T-helper 17 cell (primary cell): ENCODE measurements around the gene SPAG6. TPM values are rescaled to one million over a fixed set of nuclear protein-coding genes. Genes with fewer than 3 reads are reported as not detected.

Experiments used
- ATAC-seq: fragments of 150-1000 bp; cut with Tn5 transposase; 2 replicates; pipeline ENCODE4 v1.10.0; 2021; ENCODE audit warnings: mild to moderate bottlenecking, moderate library complexity
- DNase-seq, 3 donors: peaks; one replicate each; pipeline versions ENCODE4 v3.0.0 to v3.0.0-alpha.2; 2020 to 2021
- H3K9me3 ChIP-seq: one replicate; pipeline ENCODE4 v1.7.0; 2013; ENCODE audit warnings: low read length, mild to moderate bottlenecking; ENCODE audit not compliant: control insufficient read depth, poor library complexity, severe bottlenecking
- H3K27ac Mint-ChIP-seq: one replicate; pipeline ENCODE4 v1.8.0; 2022; ENCODE audit warnings: mild to moderate bottlenecking, moderate library complexity, mixed read lengths
- H3K27me3 Mint-ChIP-seq: one replicate; pipeline ENCODE4 v1.8.0; 2022; ENCODE audit warnings: mixed read lengths
- H3K36me3 Mint-ChIP-seq: one replicate; pipeline ENCODE4 v1.8.0; 2022; ENCODE audit warnings: low read depth, mixed read lengths
- H3K4me1 Mint-ChIP-seq: one replicate; pipeline ENCODE4 v1.8.0; 2022; ENCODE audit warnings: mild to moderate bottlenecking, mixed read lengths
- H3K4me3 Mint-ChIP-seq: one replicate; pipeline ENCODE4 v1.8.0; 2022; ENCODE audit warnings: mild to moderate bottlenecking, moderate library complexity, mixed read lengths
- total RNA-seq, 4 donors: library from RNA in 2 of 4; stranded (reverse) in 2 of 4; gene quantifications; one replicate each; pipeline ENCODE4 v1.2.3 and lab custom pipeline; 2022 to 2026

Gene SPAG6
- total RNA-seq, 2 donors from 2014 or later: not detected

DNA sequence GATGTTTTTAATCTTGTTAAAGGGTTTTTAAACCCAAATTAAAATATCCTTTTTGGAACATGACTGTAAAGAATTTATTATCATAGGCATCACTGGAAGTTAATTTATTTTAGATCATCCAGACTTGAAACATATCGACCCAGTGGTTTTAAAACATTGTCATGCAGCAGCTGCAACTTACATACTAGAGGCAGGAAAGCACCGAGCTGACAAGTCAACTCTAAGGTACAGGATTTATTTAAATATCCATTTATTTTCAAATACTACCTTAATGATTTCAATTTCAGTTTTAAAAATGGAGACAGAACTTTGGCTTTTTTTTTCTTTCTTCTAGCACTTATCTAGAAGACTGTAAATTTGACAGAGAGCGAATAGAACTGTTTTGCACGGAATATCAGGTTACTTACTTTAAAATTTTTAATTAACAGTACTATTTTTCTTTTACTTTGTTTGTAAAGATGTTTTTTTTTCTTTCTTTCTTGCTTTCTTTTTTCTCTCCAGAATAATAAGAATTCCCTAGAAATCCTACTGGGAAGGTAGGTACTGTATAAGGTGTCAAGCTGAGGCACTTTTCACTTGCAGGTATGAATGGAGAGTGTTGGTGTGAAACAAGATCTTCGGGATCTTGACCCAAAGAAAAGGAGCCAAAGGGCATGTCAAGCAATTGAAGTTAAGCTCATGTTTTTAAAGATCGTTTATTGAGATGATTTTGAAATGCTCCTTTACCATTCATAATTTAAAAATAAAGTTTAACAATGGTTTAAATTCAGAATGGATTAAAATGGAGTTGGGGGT is 27.3 kb upstream of the SPAG6 start:
- peaks cover 4% of the 10 kb centered on the region for H3K27me3 Mint-ChIP-seq
- H3K36me3 Mint-ChIP-seq: peaks cover 5% of the 10 kb centered on the region
- H3K4me1 Mint-ChIP-seq: peaks cover 20% of the 10 kb centered on the region

GRCh38 chr10:22318772-22319171 is 26.5 kb upstream of the SPAG6 start:
- Mint-ChIP-seq H3K4me3 (no peak overlapping the region), H3K36me3 (peaks cover 5% of the 10 kb centered on the region), H3K27me3 (peaks cover 4% of the 10 kb centered on the region), H3K4me1 (peaks cover 24% of the 10 kb centered on the region), H3K27ac (peak overlapping the region; percentile 93)
- DNase-seq (no peak), ATAC-seq (no peak)
- no peaks in the 10 kb centered on the region for H3K9me3 ChIP-seq

More for the DNA sequence above, 27.3 kb upstream of the SPAG6 start:
- Mint-ChIP-seq H3K4me3 (peak overlapping the region; percentile 99), H3K27ac (peak overlapping the region; percentile 93)
- ATAC-seq: no peak
- no peaks in the 10 kb centered on the region for H3K9me3 ChIP-seq
- DNase-seq: no peak

DNA sequence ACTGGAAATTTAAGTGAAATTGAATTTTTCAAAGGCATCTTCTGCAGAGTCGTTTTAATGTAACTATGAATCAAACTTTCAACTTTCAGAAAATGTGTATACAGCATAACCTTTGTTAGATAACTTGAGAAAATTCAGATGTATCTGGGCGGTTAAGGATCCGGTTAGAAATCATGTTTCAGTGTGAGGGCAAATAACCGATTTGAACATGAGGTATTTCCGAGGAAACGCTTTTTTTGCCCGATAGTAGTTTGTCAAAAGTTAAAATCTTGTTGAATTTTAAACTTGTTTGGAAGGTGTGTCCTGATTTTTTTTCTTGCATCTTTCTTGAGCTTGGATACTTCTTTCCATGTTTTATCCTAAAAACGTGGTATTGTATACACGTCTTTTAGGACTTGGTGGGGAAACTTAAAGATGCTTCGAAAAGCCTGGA is 25.7 kb upstream of the SPAG6 start:
- peaks cover 5% of the 10 kb centered on the region for H3K36me3 Mint-ChIP-seq

GRCh38 chr10:22319980-22320558 is 25.2 kb upstream of the SPAG6 start:
- peak overlapping the region; percentile 91 for H3K27ac Mint-ChIP-seq
- H3K4me1 Mint-ChIP-seq: peaks cover 31% of the 10 kb centered on the region
- ATAC-seq (no peak), DNase-seq (no peak)
- peaks cover 5% of the 10 kb centered on the region for H3K36me3 Mint-ChIP-seq
- H3K4me3 Mint-ChIP-seq: peak overlapping the region; percentile 96
- H3K9me3 ChIP-seq: no peaks in the 10 kb centered on the region
- H3K27me3 Mint-ChIP-seq: peaks cover 4% of the 10 kb centered on the region

More for the DNA sequence above, 25.7 kb upstream of the SPAG6 start:
- DNase-seq: no peak
- H3K4me1 Mint-ChIP-seq: peaks cover 29% of the 10 kb centered on the region
- peak overlapping the region; percentile 91 for H3K27ac Mint-ChIP-seq
- peaks cover 4% of the 10 kb centered on the region for H3K27me3 Mint-ChIP-seq
- H3K4me3 Mint-ChIP-seq: peak overlapping the region; percentile 96
- H3K9me3 ChIP-seq: no peaks in the 10 kb centered on the region
- no peak for ATAC-seq

- peak within 1 kb of the TSS; percentile 96 for H3K4me3 Mint-ChIP-seq
- peak within 1 kb of the TSS; percentile 93 for H3K27ac Mint-ChIP-seq
- H3K4me1 Mint-ChIP-seq: peaks cover 26% of the 10 kb centered on the region
Measured at GRCh38 chr10:22320591-22321155, 24.6 kb upstream of the SPAG6 start, which contains the start of gene BMI1. Gene BMI1 (plus strand): TSS chr10:22321099. CDS start chr10:22326450, 5,351 bp downstream.

DNA sequence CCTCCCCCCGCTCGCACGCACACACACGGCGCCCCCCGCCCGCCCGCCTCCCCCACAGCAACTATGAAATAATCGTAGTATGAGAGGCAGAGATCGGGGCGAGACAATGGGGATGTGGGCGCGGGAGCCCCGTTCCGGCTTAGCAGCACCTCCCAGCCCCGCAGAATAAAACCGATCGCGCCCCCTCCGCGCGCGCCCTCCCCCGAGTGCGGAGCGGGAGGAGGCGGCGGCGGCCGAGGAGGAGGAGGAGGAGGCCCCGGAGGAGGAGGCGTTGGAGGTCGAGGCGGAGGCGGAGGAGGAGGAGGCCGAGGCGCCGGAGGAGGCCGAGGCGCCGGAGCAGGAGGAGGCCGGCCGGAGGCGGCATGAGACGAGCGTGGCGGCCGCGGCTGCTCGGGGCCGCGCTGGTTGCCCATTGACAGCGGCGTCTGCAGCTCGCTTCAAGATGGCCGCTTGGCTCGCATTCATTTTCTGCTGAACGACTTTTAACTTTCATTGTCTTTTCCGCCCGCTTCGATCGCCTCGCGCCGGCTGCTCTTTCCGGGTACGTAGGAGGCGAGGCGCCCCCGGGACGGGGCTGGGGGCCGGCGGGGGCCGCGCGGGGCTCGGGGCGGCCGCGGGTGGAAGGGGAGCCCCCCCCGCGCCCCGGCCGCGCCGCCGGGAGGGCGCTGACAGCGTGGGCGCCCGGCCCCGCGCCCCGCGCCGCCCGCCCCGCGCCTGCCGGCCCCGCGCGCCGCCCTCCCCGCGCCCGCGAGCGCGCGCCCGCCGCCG is 24.0 kb upstream of the SPAG6 start:
- Mint-ChIP-seq H3K27ac (peak overlapping the region; percentile 93), H3K4me3 (peak overlapping the region; percentile 81), H3K36me3 (peaks cover 3% of the 10 kb centered on the region), H3K27me3 (peaks cover 4% of the 10 kb centered on the region), H3K4me1 (peaks cover 31% of the 10 kb centered on the region)
- H3K9me3 ChIP-seq: no peaks in the 10 kb centered on the region
- peak; percentile 39 to 55 (median 52) for DNase-seq
- peak; percentile 39 for ATAC-seq

More at GRCh38 chr10:22320591-22321155, 24.6 kb upstream of the SPAG6 start, which contains the start of gene BMI1:
- H3K9me3 ChIP-seq: no peaks in the 10 kb centered on the region
- peak; percentile 42 for ATAC-seq
- peaks cover 4% of the 10 kb centered on the region for H3K27me3 Mint-ChIP-seq
- peaks cover 3% of the 10 kb centered on the region for H3K36me3 Mint-ChIP-seq
- peak; percentile 44 to 66 (median 63) for DNase-seq

- ATAC-seq: no peak
- Mint-ChIP-seq H3K4me3 (peak overlapping the region; percentile 90), H3K27me3 (peaks cover 4% of the 10 kb centered on the region), H3K36me3 (peaks cover 3% of the 10 kb centered on the region), H3K4me1 (peaks cover 28% of the 10 kb centered on the region), H3K27ac (peak overlapping the region; percentile 93)
- no peaks in the 10 kb centered on the region for H3K9me3 ChIP-seq
- DNase-seq: peak in 2 of 3 donors; percentile 36 to 45
Measured at GRCh38 chr10:22321924-22322640, 23.2 kb upstream of the SPAG6 start.

DNA sequence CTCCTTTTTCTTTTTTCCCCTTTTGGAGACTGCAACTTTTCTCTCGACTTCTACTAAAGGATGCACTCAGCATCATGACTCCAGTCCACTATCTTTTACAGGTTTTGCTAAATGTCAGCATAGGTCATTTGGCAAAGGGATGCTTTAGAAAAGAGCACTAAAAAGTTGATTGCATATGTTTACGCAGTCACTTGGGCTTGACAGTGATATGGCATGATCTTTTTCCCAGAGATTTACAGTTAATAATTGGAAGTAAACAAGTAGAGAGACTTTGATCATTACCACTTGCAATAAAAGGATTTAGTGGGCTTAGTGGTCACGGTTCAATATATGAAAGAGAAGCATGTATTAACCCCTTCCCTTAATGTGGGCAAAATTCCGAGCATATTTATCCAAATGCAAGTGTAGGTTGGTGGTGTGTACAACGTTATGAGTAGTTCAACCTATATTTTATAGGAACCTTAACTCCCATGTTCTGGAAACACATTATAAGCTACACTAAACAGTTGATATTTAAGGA is 22.6 kb upstream of the SPAG6 start:
- ATAC-seq (no peak), DNase-seq (no peak)
- peak overlapping the region; percentile 93 for H3K27ac Mint-ChIP-seq
- peak overlapping the region; percentile 90 for H3K4me3 Mint-ChIP-seq
- H3K27me3 Mint-ChIP-seq: peaks cover 4% of the 10 kb centered on the region
- no peaks in the 10 kb centered on the region for H3K9me3 ChIP-seq
- peaks cover 28% of the 10 kb centered on the region for H3K4me1 Mint-ChIP-seq
- peaks cover 3% of the 10 kb centered on the region for H3K36me3 Mint-ChIP-seq

DNA sequence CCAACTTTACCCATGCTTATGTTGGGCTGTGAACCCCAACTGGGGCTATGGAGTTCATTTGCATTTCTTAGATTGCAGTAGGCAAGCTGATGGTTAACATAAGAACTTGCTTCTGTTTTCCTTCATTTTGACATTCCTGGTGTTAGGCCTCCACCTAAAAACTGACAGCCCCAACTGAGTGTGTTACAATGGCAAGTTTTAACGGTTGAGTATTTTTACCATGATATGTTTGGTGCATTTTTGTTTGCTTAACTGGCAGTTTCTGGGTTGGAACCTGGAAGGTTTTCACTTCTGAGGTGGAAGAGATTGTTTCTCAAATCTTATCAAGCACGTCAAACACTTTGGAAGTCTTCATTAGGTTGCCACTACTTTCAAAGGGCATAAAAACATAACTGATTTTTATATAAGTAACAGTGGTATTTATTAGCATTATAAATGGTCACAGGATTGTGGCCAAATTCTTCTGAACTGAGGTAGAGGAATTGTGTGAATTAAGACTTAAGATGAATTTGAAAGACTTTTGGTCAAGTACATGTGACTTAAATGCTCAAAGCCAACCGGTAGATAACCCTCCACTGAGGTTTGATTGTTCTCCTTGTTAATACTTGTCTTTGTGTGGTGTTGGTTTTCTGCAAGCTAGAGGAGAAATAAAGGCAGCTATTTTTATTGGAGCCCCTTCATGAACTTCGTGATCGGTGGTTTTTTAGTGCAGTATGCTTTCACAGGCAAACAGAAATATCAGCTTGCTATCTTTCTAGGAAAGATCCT is 21.6 kb upstream of the SPAG6 start:
- Mint-ChIP-seq H3K27ac (peak overlapping the region; percentile 90), H3K4me3 (no peak overlapping the region), H3K27me3 (peaks cover 4% of the 10 kb centered on the region), H3K36me3 (peaks cover 3% of the 10 kb centered on the region), H3K4me1 (peaks cover 28% of the 10 kb centered on the region)
- no peak for DNase-seq
- ATAC-seq: no peak
- H3K9me3 ChIP-seq: no peaks in the 10 kb centered on the region

DNA sequence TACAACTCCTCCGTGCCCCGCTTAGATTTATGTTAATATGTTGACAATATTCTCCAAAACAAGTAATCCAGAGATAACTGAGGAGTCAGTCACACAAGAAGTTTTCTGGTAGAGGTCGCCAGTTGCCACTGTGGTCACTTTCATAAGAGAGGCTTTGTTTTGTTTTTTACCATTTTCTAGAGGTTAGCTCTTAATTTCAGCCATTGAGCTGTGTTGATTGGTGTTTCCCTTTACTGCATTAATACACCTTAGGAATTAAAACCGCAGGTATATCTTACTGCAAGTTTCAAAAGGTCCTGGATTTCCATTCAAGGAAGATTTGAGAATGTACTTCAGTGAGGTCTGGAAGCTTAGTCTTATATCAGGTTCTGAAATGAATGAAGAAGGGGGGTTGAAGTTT is 20.9 kb upstream of the SPAG6 start:
- Mint-ChIP-seq H3K4me1 (peaks cover 28% of the 10 kb centered on the region), H3K36me3 (peaks cover 3% of the 10 kb centered on the region), H3K27me3 (peaks cover 4% of the 10 kb centered on the region), H3K27ac (peak overlapping the region; percentile 90), H3K4me3 (peak overlapping the region; percentile 91)
- DNase-seq (no peak), ATAC-seq (no peak)
- H3K9me3 ChIP-seq: no peaks in the 10 kb centered on the region

GRCh38 chr10:22324893-22325271 is 20.4 kb upstream of the SPAG6 start:
- ATAC-seq (no peak), DNase-seq (no peak)
- Mint-ChIP-seq H3K27me3 (peaks cover 4% of the 10 kb centered on the region), H3K4me3 (peak overlapping the region; percentile 91), H3K4me1 (peaks cover 28% of the 10 kb centered on the region), H3K27ac (peak overlapping the region; percentile 90), H3K36me3 (peaks cover 3% of the 10 kb centered on the region)
- no peaks in the 10 kb centered on the region for H3K9me3 ChIP-seq
